Measurements from ENCODE around the gene SLC25A34. TPM values are rescaled to one million over a fixed set of nuclear protein-coding genes. Genes with fewer than 3 reads are reported as not detected.

The SLC25A34 gene
- polyA plus RNA-seq, 1 donor = 2.7 TPM

GRCh38 chr1:15739745-15740144, 3.7 kb downstream of the SLC25A34 start:
- Histone ChIP-seq H3K4me1 (ENCODE audit: control insufficient read depth, insufficient read depth, low read length) (peaks cover 56% of the 10 kb centered on the region), H3K9me3 (ENCODE audit: control insufficient read depth, low read depth, low read length) (peaks cover 3% of the 10 kb centered on the region), H3K27ac (ENCODE audit: low read length) (no peak overlapping the region), H3K36me3 (ENCODE audit: control insufficient read depth, insufficient read depth, low read length) (peaks cover 10% of the 10 kb centered on the region), H3K27me3 (ENCODE audit: control insufficient read depth, insufficient read depth, low read length) (no peaks in the 10 kb centered on the region), H3K4me3 (ENCODE audit: low read length) (no peak overlapping the region)
- no peak for DNase-seq
- 100% methylated on average over 1 of the region's 7 CpGs for WGBS (ENCODE audit: insufficient coverage, low lambda C conversion rate)

DNA sequence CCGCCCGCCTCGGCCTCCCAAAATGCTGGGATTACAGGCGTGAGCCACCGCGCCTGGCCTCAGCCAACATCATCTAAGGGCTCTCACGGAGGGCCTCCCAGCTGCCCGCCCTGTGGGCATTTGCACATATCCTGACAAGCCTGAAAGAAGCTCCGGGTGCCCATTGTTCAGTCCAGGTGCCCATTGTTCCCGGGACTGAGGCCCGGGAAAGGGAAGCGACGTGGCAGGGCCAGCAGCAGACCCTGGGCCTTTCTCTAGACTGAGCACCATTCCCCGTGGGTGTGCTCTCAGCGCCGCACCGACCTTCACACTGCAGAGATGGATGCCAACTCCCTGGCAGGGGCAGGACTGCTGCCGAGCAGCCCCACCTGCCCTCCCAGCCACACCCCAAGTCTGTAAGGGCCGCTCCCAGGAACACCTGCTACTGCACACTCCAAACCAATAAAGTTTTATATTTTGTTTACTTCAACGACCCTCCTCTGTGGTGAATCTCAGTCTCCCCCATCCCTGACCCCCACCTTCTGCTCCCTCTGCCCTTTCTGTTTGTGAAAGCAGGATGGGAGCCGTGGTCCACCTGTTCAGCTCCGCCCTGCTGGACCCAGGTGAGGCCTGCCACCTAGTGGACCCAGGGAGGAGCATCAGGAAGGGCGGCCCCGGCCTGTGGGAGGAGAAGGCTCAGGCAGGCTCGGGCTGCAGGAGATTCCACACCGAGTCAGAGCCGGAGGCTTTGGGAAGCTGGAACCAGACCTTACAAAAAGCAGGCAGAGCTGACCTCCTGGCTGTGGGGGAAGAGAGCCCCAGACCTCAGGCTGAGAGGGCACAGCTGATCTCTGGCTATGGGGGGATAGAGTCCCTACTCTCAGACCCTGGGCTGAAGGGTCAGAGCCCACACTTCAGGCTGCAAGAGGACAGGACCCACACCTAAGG, 5.1 kb downstream of the SLC25A34 start:
- Histone ChIP-seq H3K27me3 (ENCODE audit: control insufficient read depth, insufficient read depth, low read length) (no peaks in the 10 kb centered on the region), H3K9me3 (ENCODE audit: control insufficient read depth, low read depth, low read length) (peaks cover 3% of the 10 kb centered on the region), H3K4me3 (ENCODE audit: low read length) (no peak overlapping the region), H3K27ac (ENCODE audit: low read length) (peak overlapping the region; percentile 92), H3K36me3 (ENCODE audit: control insufficient read depth, insufficient read depth, low read length) (peaks cover 7% of the 10 kb centered on the region), H3K4me1 (ENCODE audit: control insufficient read depth, insufficient read depth, low read length) (peaks cover 41% of the 10 kb centered on the region)
- peak; percentile 88 to 89 for DNase-seq
- no CpG with 5 or more reads among the region's 27 CpGs for WGBS (ENCODE audit: insufficient coverage, low lambda C conversion rate)

GRCh38 chr1:15742339-15742801, 6.3 kb downstream of the SLC25A34 start, which contains the start of gene TMEM82:
TMEM82 (plus strand) TSS chr1:15742499; CDS start chr1:15742560, 61 bp downstream.
- Histone ChIP-seq H3K27me3 (ENCODE audit: control insufficient read depth, insufficient read depth, low read length) (no peaks in the 10 kb centered on the region), H3K36me3 (ENCODE audit: control insufficient read depth, insufficient read depth, low read length) (peaks cover 7% of the 10 kb centered on the region), H3K4me3 (ENCODE audit: low read length) (peak within 1 kb of the TSS; percentile 47), H3K4me1 (ENCODE audit: control insufficient read depth, insufficient read depth, low read length) (peaks cover 37% of the 10 kb centered on the region), H3K9me3 (ENCODE audit: control insufficient read depth, low read depth, low read length) (peaks cover 3% of the 10 kb centered on the region), H3K27ac (ENCODE audit: low read length) (peak within 1 kb of the TSS; percentile 92)
- peak; percentile 82 to 89 for DNase-seq
- no CpG with 5 or more reads among the region's 14 CpGs for WGBS (ENCODE audit: insufficient coverage, low lambda C conversion rate)

DNA sequence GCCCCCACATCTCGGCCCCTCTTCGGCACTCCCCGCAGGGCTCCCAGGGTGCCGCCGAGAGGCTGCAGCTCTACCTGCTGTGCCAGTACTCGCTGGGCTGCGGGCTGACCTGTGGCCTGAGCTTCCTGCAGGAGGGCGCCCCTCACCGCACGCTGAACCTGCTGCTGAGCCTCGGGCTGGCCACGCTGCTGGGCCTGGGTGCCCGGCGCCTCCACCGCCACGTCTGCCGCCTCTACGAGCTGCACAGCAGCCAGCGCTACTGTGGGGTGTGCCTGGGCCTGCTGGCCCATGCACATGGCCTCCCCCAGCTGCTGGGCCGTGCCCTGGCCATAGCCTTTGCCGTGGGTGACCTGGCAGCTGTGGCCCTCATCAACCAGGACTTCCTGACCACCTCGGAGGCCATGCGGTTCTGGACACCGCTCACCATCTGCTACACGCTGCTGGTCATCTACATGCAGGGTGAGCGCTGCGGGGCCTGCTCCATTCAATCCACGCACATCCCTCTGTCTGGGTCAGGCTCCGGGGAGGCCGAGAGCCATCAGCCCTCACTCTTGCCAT, 8.1 kb downstream of the SLC25A34 start:
- Histone ChIP-seq H3K36me3 (ENCODE audit: control insufficient read depth, insufficient read depth, low read length) (peaks cover 2% of the 10 kb centered on the region), H3K27me3 (ENCODE audit: control insufficient read depth, insufficient read depth, low read length) (no peaks in the 10 kb centered on the region), H3K27ac (ENCODE audit: low read length) (no peak overlapping the region), H3K4me3 (ENCODE audit: low read length) (no peak overlapping the region), H3K4me1 (ENCODE audit: control insufficient read depth, insufficient read depth, low read length) (peaks cover 41% of the 10 kb centered on the region), H3K9me3 (ENCODE audit: control insufficient read depth, low read depth, low read length) (peaks cover 3% of the 10 kb centered on the region)
- no peak for DNase-seq
- WGBS (ENCODE audit: insufficient coverage, low lambda C conversion rate) = no CpG with 5 or more reads among the region's 30 CpGs

- peak in 1 of 2 donors; percentile 43 for DNase-seq
- no CpG with 5 or more reads among the region's 8 CpGs for WGBS (ENCODE audit: insufficient coverage, low lambda C conversion rate)
- Histone ChIP-seq H3K4me1 (ENCODE audit: control insufficient read depth, insufficient read depth, low read length) (peaks cover 38% of the 10 kb centered on the region), H3K27ac (ENCODE audit: low read length) (no peak overlapping the region), H3K9me3 (ENCODE audit: control insufficient read depth, low read depth, low read length) (peaks cover 3% of the 10 kb centered on the region), H3K4me3 (ENCODE audit: low read length) (no peak overlapping the region), H3K36me3 (ENCODE audit: control insufficient read depth, insufficient read depth, low read length) (no peaks in the 10 kb centered on the region), H3K27me3 (ENCODE audit: control insufficient read depth, insufficient read depth, low read length) (no peaks in the 10 kb centered on the region)
These were observed 11.3 kb downstream of the SLC25A34 start for GRCh38 chr1:15747378-15747777.

- Histone ChIP-seq H3K9me3 (ENCODE audit: control insufficient read depth, low read depth, low read length) (no peaks in the 10 kb centered on the region), H3K36me3 (ENCODE audit: control insufficient read depth, insufficient read depth, low read length) (no peaks in the 10 kb centered on the region), H3K27me3 (ENCODE audit: control insufficient read depth, insufficient read depth, low read length) (no peaks in the 10 kb centered on the region), H3K4me3 (ENCODE audit: low read length) (no peak overlapping the region), H3K4me1 (ENCODE audit: control insufficient read depth, insufficient read depth, low read length) (peaks cover 29% of the 10 kb centered on the region), H3K27ac (ENCODE audit: low read length) (no peak overlapping the region)
- no peak for DNase-seq
- no CpG with 5 or more reads among the region's 5 CpGs for WGBS (ENCODE audit: insufficient coverage, low lambda C conversion rate)
These were observed 12.2 kb downstream of the SLC25A34 start for GRCh38 chr1:15748264-15748663.

DNA sequence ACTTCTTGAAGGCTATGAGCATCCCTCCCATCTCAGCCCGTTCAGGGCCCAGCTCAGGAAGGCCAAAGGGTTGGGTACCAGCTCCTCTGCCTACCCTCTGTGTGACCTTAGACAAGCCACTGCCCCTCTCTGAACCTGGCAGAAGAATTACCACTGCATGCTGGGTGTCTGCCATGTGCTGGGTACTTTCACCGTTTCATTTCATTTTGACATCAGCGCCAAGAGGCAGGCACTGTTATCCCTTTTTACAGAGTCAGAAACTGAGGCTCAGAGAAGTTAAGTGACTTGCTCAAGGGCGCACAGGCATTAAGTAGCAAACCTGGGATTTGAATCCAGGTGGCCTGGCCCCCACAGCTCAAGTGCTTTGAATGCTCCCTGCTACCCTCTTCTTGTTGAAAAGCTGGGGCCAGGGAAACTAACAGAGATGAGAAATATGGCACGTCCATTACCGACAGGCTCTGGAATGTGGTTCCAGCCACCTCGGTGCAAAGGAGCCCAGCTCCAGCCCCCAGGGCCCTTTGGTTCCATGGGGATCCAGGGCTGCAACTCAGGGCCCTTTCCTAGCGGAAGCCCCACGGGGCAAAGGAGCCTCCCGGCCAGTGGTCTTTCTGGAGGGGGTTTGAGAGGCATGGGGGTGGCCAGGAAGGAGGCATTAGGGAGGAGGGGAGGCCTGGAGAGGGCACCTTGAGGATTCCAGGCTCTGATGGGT, 12.8 kb downstream of the SLC25A34 start:
- Histone ChIP-seq H3K27me3 (ENCODE audit: control insufficient read depth, insufficient read depth, low read length) (no peaks in the 10 kb centered on the region), H3K36me3 (ENCODE audit: control insufficient read depth, insufficient read depth, low read length) (no peaks in the 10 kb centered on the region), H3K9me3 (ENCODE audit: control insufficient read depth, low read depth, low read length) (no peaks in the 10 kb centered on the region), H3K4me1 (ENCODE audit: control insufficient read depth, insufficient read depth, low read length) (peaks cover 29% of the 10 kb centered on the region), H3K27ac (ENCODE audit: low read length) (no peak overlapping the region), H3K4me3 (ENCODE audit: low read length) (no peak overlapping the region)
- WGBS (ENCODE audit: insufficient coverage, low lambda C conversion rate) = no CpG with 5 or more reads among the region's 10 CpGs
- no peak for DNase-seq

GRCh38 chr1:15749399-15750291, 13.6 kb downstream of the SLC25A34 start:
- H3K4me3 ChIP-seq (ENCODE audit: low read length) = no peak overlapping the region
- no peaks in the 10 kb centered on the region for H3K36me3 ChIP-seq (ENCODE audit: control insufficient read depth, insufficient read depth, low read length)
- WGBS (ENCODE audit: insufficient coverage, low lambda C conversion rate) = no CpG with 5 or more reads among the region's 19 CpGs
- no peaks in the 10 kb centered on the region for H3K9me3 ChIP-seq (ENCODE audit: control insufficient read depth, low read depth, low read length)
- H3K27me3 ChIP-seq (ENCODE audit: control insufficient read depth, insufficient read depth, low read length) = no peaks in the 10 kb centered on the region
- H3K4me1 ChIP-seq (ENCODE audit: control insufficient read depth, insufficient read depth, low read length) = peaks cover 29% of the 10 kb centered on the region
- no peak overlapping the region for H3K27ac ChIP-seq (ENCODE audit: low read length)
- peak in 1 of 2 donors; percentile 50 for DNase-seq

GRCh38 chr1:15750924-15751323, 14.9 kb downstream of the SLC25A34 start:
- peaks cover 37% of the 10 kb centered on the region for H3K4me1 ChIP-seq (ENCODE audit: control insufficient read depth, insufficient read depth, low read length)
- no peak overlapping the region for H3K4me3 ChIP-seq (ENCODE audit: low read length)
- no peaks in the 10 kb centered on the region for H3K27me3 ChIP-seq (ENCODE audit: control insufficient read depth, insufficient read depth, low read length)
- no peak for DNase-seq
- whole genome bisulfite sequencing (ENCODE audit: insufficient coverage, low lambda C conversion rate) = no CpG with 5 or more reads among the region's 12 CpGs
- no peaks in the 10 kb centered on the region for H3K9me3 ChIP-seq (ENCODE audit: control insufficient read depth, low read depth, low read length)
- H3K36me3 ChIP-seq (ENCODE audit: control insufficient read depth, insufficient read depth, low read length) = no peaks in the 10 kb centered on the region
- no peak overlapping the region for H3K27ac ChIP-seq (ENCODE audit: low read length)

All from large intestine (tissue), 3 donors.